ENCODE data around the gene TEX10.

The TEX10 gene

GRCh38 chr9:100285080-100285479, 67.7 kb downstream of the TEX10 start:
- DNase-seq (ENCODE audit: low spot score): no peak

DNA sequence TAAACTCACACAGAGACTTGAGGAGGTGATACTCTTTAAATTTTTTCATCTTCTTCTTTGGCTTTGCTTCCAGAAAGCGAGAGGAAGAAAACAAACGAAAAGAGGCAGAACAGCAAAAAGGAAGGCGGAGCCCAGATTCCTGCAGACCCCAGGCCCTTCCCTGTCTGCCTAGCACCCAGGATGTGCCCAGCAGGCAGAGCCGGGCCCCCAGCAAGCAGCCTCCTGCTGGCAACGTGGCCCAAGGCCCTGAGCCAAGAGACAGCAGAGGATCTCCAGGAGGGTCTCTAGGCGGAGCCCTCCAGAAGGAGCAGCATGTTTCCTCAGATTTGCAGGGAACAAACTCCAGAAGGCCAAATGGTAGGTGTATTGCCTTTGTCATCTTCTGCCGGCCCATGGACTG, 68.5 kb downstream of the TEX10 start:
- no peak for DNase-seq (ENCODE audit: low spot score)

- DNase-seq (ENCODE audit: low spot score): no peak
Measured at GRCh38 chr9:100282388-100282719, 70.4 kb downstream of the TEX10 start.

DNA sequence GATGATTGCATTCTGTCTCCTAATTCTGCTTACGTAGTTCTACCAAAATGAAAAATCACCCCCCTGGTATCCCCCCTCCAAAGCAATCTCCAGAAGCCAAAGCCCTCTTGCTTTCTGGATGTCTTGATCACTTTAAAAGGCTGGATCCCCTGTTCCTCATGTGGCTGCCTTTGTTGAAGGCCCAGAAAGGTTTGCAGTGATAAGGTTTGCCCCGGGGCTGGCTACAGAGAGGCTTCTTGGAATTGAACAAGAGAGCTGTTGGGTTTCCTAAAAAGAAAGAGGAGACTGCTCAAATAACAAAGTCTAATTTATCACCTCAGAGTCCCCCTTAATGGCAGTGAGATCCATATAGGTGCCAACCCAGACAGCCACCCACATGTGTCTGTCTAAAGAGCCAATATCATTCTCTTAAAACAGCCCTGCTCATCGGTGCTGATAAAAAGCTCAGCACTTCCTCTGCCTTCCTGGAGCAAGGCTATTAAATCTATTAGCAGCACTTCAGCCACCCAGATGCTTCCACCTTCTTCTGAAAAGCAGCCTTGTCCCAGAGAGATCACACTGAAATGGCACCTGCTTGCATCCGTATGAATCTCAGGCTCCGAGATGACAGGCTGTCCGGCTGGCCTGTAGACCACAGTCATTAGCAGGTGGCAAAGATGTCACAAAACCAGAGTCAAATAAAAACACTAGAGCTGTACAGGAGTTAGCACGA, 70.9 kb downstream of the TEX10 start:
- DNase-seq (ENCODE audit: low spot score): no peak

- DNase-seq (ENCODE audit: low spot score): no peak
Measured at GRCh38 chr9:100281066-100281465, 71.7 kb downstream of the TEX10 start.

DNA sequence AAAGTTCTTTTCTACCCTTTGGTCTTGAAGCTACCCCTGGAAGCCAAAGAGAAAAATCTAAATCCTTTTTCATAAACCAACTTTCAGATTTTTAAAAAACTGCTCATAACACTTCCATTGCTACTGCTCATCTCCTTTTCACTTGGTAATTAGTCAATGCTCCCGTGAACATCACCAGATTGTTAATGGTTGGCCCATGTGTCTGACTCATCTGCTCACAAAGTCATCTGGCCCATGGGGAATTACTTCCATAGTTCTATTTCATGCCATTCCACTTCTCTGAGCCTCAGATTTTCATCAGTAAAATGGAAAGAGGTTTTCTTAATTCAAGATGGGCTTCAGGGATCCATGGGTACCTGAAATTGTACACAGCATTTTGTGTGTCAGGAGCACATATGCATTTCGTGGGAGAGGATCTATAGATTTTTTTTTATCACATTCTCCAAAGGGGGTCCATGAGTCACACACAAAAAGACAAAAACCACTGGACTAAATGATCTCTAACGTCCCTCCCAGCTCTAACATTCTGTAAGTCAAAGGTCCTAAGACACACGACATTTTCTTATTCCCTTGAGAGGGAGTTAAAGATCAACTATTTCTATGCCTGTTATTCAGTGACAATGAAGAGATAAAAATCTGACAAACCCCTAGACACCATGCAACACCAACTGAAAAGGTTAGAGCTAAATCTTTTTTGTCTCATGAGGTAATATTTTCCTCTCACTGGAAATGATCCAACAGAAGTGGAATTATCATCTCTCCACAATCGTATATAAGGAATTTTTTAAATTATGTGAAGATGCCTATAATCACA, 75.4 kb downstream of the TEX10 start:
- DNase-seq (ENCODE audit: low spot score): no peak

- DNase-seq (ENCODE audit: low spot score): no peak
Measured at GRCh38 chr9:100269656-100270055, 83.1 kb downstream of the TEX10 start.

GRCh38 chr9:100268271-100268670, 84.5 kb downstream of the TEX10 start:
- DNase-seq (ENCODE audit: low spot score): no peak

GRCh38 chr9:100267211-100267610, 85.5 kb downstream of the TEX10 start:
- DNase-seq (ENCODE audit: low spot score): no peak

Measured in pons (tissue), 1 donor.